HG03196 (cell line): ENCODE measurements around the gene BRCC3.
"Not testable (repeated sequence)": the region's sequence is repeated elsewhere in the genome, so short reads cannot be mapped to it uniquely, and the experiment has no call there.

Experiments used
- ATAC-seq: cut with Tn5 transposase; IDR thresholded peaks from one replicate; pipeline ENCODE4 v1.9.1; 2021; ENCODE audit not compliant: unreplicated experiment

The BRCC3 gene

GRCh38 chrX:155143959-155144548 lies 72.7 kb downstream of the BRCC3 start:
- ATAC-seq: no peak

GRCh38 chrX:155144926-155145325 lies 73.6 kb downstream of the BRCC3 start:
- ATAC-seq: no peak

GRCh38 chrX:155147612-155148011 lies 76.3 kb downstream of the BRCC3 start:
- ATAC-seq: not testable (repeated sequence)

- not testable (repeated sequence) for ATAC-seq
Measured at GRCh38 chrX:155148166-155148565, 76.9 kb downstream of the BRCC3 start.

GRCh38 chrX:155148724-155149537 lies 77.6 kb downstream of the BRCC3 start:
- no peak for ATAC-seq

- no peak for ATAC-seq
Measured at GRCh38 chrX:155169881-155170280, 98.6 kb downstream of the BRCC3 start.
